ENCODE data around the gene FYB2. TPM values are rescaled to one million over a fixed set of nuclear protein-coding genes. Genes with fewer than 3 reads are reported as not detected.

FYB2 gene
- total and polyA plus RNA-seq, 12 donors = 0.22 to 123 (median 9.9) TPM

GRCh38 chr1:56758794-56759193 is 60.4 kb downstream of the FYB2 start:
- no peaks in the 10 kb centered on the region for H3K36me3 ChIP-seq
- TF ChIP-seq CTCF (IDR thresholded peaks at IDR 0.05) = no peak
- no peak overlapping the region for H3K27ac ChIP-seq
- intact Hi-C loops (cut with DNase I) = loop anchor here in 3 of 10 donors (1.0 to 5.0 kb wide), 3 partner anchors 62 to 659 kb away; no protein-coding TSS in a partner anchor
- 38 to 45% methylated on average over 3 of the region's 3 CpGs for WGBS, 2 donors
- no peak overlapping the region for H3K4me3 ChIP-seq
- H3K4me1 ChIP-seq = peaks cover 0 to 5% (median 0%) of the 10 kb centered on the region in 9 donors
- peaks cover 0 to 4% (median 0%) of the 10 kb centered on the region in 7 donors for H3K27me3 ChIP-seq
- DNase-seq = no peak
- H3K9me3 ChIP-seq = no peaks in the 10 kb centered on the region
- no peak for ATAC-seq

- intact Hi-C loops (cut with DNase I) = loop anchor here in 3 of 10 donors (1.0 to 5.0 kb wide), 3 partner anchors 63 to 659 kb away; no protein-coding TSS in a partner anchor
- ATAC-seq = peak in 5 of 8 donors; percentile 38 to 74 (median 67)
- peak in 6 of 9 donors; percentile 10 to 50 (median 40) for TF ChIP-seq CTCF (IDR thresholded peaks at IDR 0.05)
Observed at GRCh38 chr1:56758135-56758534, 61.1 kb downstream of the FYB2 start.

DNA sequence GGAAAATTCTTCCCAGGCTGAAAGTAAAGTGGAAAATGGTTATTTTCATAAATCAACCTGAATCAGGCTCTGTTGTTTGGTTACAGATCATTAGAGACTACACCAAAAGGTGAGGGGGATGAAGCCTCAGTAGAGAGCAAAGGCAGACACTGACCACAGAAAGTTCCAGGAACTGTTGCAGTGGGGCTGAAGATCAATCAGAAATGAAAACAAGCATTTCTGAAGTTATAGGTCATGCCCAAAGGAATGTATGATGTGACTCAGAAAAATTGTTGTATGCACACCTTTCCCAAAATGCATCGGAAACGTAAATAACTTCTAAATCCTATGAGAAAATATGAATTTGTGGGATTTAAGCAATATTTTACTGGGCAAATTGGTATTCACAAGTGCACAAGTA is 63.3 kb downstream of the FYB2 start:
- no peaks in the 10 kb centered on the region for H3K9me3 ChIP-seq
- H3K4me1 ChIP-seq = peaks cover 0 to 5% (median 0%) of the 10 kb centered on the region in 9 donors
- H3K27ac ChIP-seq = no peak overlapping the region
- 94 to 95% methylated on average over 2 of the region's 2 CpGs for WGBS, 2 donors
- intact Hi-C loops (cut with DNase I) = loop anchor here in 1 of 10 donors (5.0 kb wide), 1 partner anchor 661 kb away; no protein-coding TSS in a partner anchor
- DNase-seq (no peak), ATAC-seq (no peak)
- peaks cover 0 to under 1% (median 0%) of the 10 kb centered on the region in 9 donors for H3K36me3 ChIP-seq
- H3K27me3 ChIP-seq = peaks cover 0 to 4% (median 0%) of the 10 kb centered on the region in 7 donors
- no peak for TF ChIP-seq CTCF (IDR thresholded peaks at IDR 0.05)
- no peak overlapping the region for H3K4me3 ChIP-seq

More at GRCh38 chr1:56758135-56758534, 61.1 kb downstream of the FYB2 start:
- Histone ChIP-seq H3K4me1 (peaks cover 0 to 5% (median 0%) of the 10 kb centered on the region in 9 donors), H3K36me3 (no peaks in the 10 kb centered on the region), H3K27me3 (peaks cover 0 to 4% (median 0%) of the 10 kb centered on the region in 7 donors), H3K27ac (no peak overlapping the region), H3K4me3 (no peak overlapping the region), H3K9me3 (no peaks in the 10 kb centered on the region)
- DNase-seq = peak; percentile 5 to 14

DNA sequence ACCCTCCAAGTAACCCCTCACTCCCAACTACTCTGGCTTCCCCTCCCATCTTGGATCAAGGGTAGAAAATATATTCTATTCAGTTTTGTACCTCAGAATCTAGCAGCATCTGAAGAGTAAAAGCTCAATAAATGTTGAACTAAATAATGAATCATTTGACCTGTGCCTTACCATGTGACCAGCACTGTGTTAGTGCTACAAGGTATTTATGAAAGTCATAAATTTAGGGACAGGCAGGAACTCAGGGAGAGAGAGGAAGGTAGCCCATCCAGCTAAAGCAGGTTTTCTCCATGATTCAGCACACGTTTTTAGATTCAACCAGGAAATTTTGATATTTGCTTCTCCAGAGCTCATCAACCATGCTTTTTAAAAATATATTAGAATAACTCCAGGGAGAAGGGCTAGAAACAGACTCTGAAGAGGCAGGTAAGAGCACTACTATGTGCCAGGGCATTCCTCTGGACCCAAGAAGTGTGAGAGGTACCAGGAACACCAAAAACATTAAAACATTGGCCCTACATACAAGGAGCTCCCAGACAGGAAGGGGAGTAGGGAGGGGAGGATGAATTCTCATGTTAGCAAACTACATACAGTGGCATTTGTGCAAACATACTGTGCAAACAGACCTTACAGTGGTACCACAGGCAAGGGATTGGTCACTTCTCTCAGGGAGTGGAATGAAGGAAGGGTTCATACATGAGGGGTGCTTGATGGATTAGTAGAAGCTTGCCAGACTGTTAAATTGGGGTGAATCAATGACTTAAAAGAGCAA is 64.3 kb downstream of the FYB2 start:
- Histone ChIP-seq H3K4me1 (peaks cover 0 to 5% (median 0%) of the 10 kb centered on the region in 9 donors), H3K4me3 (no peak overlapping the region), H3K27me3 (peaks cover 0 to 4% (median 0%) of the 10 kb centered on the region in 7 donors), H3K36me3 (peaks cover 0 to 8% (median 0%) of the 10 kb centered on the region in 9 donors), H3K27ac (no peak overlapping the region), H3K9me3 (no peaks in the 10 kb centered on the region)
- intact Hi-C loops (cut with DNase I) = loop anchor here in 1 of 10 donors (5.0 kb wide), 1 partner anchor 662 kb away; no protein-coding TSS in a partner anchor
- ATAC-seq (no peak), DNase-seq (no peak)
- no peak for TF ChIP-seq CTCF (IDR thresholded peaks at IDR 0.05)
- 63 to 78% methylated on average over 1 of the region's 1 CpG for WGBS, 2 donors

Data from heart right ventricle (tissue), 16 donors.